Mucosa of rectum (tissue), 2 donors: Measurements from ENCODE around the gene RUNX1.

Source experiments
- H3K27ac ChIP-seq, 2 donors: one replicate each; pipeline ENCODE4 v1.7.0; 2013; ENCODE audit warnings: inconsistent platforms in 2 of 2, low read depth in 2 of 2, low read length in 2 of 2
- H3K27me3 ChIP-seq, 2 donors: one replicate each; pipeline ENCODE4 v1.7.0; 2013; ENCODE audit warnings: low read length in 2 of 2; ENCODE audit not compliant: control insufficient read depth in 2 of 2, insufficient read depth in 2 of 2
- H3K36me3 ChIP-seq, 2 donors: one replicate each; pipeline ENCODE4 v1.7.0; 2013; ENCODE audit warnings: low read length in 2 of 2; ENCODE audit not compliant: control insufficient read depth in 2 of 2, insufficient read depth in 2 of 2
- H3K4me1 ChIP-seq, 2 donors: one replicate each; pipeline ENCODE4 v1.7.0; 2013; ENCODE audit warnings: low read length in 2 of 2, mild to moderate bottlenecking in 1 of 2; ENCODE audit not compliant: control insufficient read depth in 2 of 2, insufficient read depth in 2 of 2
- H3K4me3 ChIP-seq, 2 donors: one replicate each; pipeline ENCODE4 v1.7.0; 2013; ENCODE audit warnings: low read length in 2 of 2
- H3K9ac ChIP-seq, 2 donors: one replicate each; pipeline ENCODE4 v1.7.0; 2013; ENCODE audit warnings: low read length in 2 of 2, low read depth in 1 of 2, mild to moderate bottlenecking in 1 of 2
- H3K9me3 ChIP-seq, 2 donors: one replicate each; pipeline ENCODE4 v1.7.0; 2013; ENCODE audit warnings: low read length in 2 of 2; ENCODE audit not compliant: control insufficient read depth in 2 of 2
- donor health status: healthy.
- donor health status: Normal muscosa, but diverticular disease.

The RUNX1 gene

DNA sequence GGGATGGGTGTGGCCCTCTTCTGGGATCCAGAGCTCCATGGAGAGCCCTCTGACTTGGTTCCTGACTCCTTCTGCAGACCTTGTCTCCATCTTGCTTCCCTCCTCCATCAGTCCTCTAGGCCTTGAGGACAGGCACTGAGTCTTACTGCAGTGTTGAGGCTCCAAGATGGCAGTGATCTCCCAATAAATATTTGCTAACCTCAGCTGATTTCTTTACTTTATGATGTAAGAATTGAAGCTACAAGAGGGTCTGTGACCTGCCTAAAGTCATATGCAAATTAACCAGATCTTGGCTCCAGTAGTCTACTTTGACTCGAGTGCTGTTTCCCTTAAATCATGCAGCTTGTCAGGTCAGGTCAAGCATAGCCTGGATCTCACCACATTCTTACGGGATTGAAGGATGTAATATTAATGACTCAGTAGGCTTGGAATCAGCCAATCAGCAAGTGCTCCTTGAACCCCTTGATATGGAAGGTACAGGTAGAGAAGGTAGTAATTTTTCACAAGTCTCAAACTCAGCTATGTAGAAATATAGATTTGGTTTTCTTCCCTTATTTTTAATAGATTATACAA is 287.3 kb downstream of the RUNX1 start:
- H3K27ac ChIP-seq = no peak overlapping the region
- no peak overlapping the region for H3K9ac ChIP-seq
- no peaks in the 10 kb centered on the region for H3K9me3 ChIP-seq
- no peaks in the 10 kb centered on the region for H3K27me3 ChIP-seq
- H3K36me3 ChIP-seq = no peaks in the 10 kb centered on the region
- no peaks in the 10 kb centered on the region for H3K4me1 ChIP-seq
- no peak overlapping the region for H3K4me3 ChIP-seq

GRCh38 chr21:34754690-34755647 is 294.1 kb downstream of the RUNX1 start:
- Histone ChIP-seq H3K4me1 (no peaks in the 10 kb centered on the region), H3K27me3 (no peaks in the 10 kb centered on the region), H3K4me3 (no peak overlapping the region), H3K27ac (no peak overlapping the region), H3K9me3 (no peaks in the 10 kb centered on the region), H3K9ac (no peak overlapping the region), H3K36me3 (no peaks in the 10 kb centered on the region)

- Histone ChIP-seq H3K9ac (no peak overlapping the region), H3K9me3 (no peaks in the 10 kb centered on the region), H3K4me3 (no peak overlapping the region), H3K27ac (no peak overlapping the region), H3K27me3 (no peaks in the 10 kb centered on the region), H3K36me3 (no peaks in the 10 kb centered on the region), H3K4me1 (peaks cover under 1 to 2% of the 10 kb centered on the region in 2 donors)
These were observed 300.2 kb downstream of the RUNX1 start for GRCh38 chr21:34748862-34749261.

- Histone ChIP-seq H3K4me1 (peaks cover 2 to 5% of the 10 kb centered on the region in 2 donors), H3K9me3 (no peaks in the 10 kb centered on the region), H3K36me3 (no peaks in the 10 kb centered on the region), H3K27ac (no peak overlapping the region), H3K27me3 (no peaks in the 10 kb centered on the region), H3K4me3 (peak overlapping the region in 1 of 2 donors; percentile 49), H3K9ac (no peak overlapping the region)
These were observed 303.4 kb downstream of the RUNX1 start for GRCh38 chr21:34745557-34746255.

GRCh38 chr21:34744801-34745200 is 304.3 kb downstream of the RUNX1 start:
- no peaks in the 10 kb centered on the region for H3K27me3 ChIP-seq
- peaks cover 2 to 5% of the 10 kb centered on the region in 2 donors for H3K4me1 ChIP-seq
- no peak overlapping the region for H3K9ac ChIP-seq
- no peaks in the 10 kb centered on the region for H3K9me3 ChIP-seq
- no peak overlapping the region for H3K27ac ChIP-seq
- no peaks in the 10 kb centered on the region for H3K36me3 ChIP-seq
- H3K4me3 ChIP-seq = no peak overlapping the region

DNA sequence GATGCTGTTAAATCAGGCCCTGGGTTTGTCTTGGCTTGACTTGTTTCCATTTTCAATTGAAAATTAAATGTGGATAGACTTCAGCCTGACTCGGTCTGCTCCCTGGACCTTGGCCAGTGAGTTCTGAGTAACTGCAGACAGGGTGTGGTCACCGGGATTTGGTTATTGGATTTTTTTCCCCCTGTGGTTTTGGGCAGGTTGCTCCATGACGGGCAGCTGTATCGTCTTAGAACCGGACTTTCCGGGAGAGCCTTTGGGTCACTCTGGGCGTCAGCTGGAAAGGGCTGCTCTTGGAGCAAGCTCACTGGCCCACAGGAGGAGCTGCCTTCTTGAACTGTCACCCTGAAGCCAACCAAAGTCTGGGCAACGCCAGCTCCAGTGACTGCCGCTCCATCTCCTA is 305.3 kb downstream of the RUNX1 start:
- H3K9ac ChIP-seq = no peak overlapping the region
- H3K9me3 ChIP-seq = no peaks in the 10 kb centered on the region
- no peak overlapping the region for H3K4me3 ChIP-seq
- H3K4me1 ChIP-seq = peaks cover 2 to 5% of the 10 kb centered on the region in 2 donors
- no peak overlapping the region for H3K27ac ChIP-seq
- no peaks in the 10 kb centered on the region for H3K36me3 ChIP-seq
- no peaks in the 10 kb centered on the region for H3K27me3 ChIP-seq

DNA sequence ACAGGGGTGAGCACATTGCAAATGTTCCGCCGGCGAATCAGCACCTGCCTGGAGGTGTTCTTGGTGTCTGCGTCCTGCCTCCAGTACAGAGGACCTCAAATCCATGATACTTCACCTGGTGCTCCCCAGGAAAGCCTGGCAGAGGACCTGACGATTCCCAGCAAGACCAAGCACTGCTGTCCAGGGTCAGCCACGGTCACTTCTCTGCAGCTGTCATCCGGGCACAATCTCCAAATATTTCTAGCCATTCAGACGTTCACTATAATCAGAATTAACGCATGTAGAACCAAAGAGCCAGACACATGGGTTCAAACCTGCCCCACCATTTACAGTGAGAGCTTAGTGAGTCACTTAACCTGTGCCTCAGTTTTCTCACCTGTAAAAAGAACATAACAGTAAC is 305.8 kb downstream of the RUNX1 start:
- Histone ChIP-seq H3K9me3 (no peaks in the 10 kb centered on the region), H3K36me3 (no peaks in the 10 kb centered on the region), H3K4me3 (no peak overlapping the region), H3K4me1 (peaks cover 2 to 5% of the 10 kb centered on the region in 2 donors), H3K9ac (no peak overlapping the region), H3K27ac (no peak overlapping the region), H3K27me3 (no peaks in the 10 kb centered on the region)

DNA sequence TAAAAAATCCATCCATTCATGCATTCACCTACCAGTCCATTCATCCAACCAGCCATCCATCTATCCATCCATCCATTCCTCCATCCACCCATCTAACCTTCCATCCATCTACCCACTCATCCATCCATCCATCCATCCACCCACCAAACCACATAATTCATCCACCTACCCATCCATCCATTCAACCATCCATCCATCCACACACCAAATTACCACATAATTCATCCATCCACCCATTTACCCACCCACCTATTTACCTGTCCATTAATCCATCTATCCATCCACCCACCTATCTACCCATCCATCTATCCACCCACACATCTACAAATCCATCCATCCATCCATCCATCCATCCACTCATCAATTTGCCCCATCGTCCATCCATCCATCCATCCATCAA is 308.9 kb downstream of the RUNX1 start:
- no peaks in the 10 kb centered on the region for H3K36me3 ChIP-seq
- no peaks in the 10 kb centered on the region for H3K9me3 ChIP-seq
- H3K4me3 ChIP-seq = no peak overlapping the region
- no peak overlapping the region for H3K9ac ChIP-seq
- peaks cover 0 to 5% of the 10 kb centered on the region in 2 donors for H3K4me1 ChIP-seq
- no peak overlapping the region for H3K27ac ChIP-seq
- H3K27me3 ChIP-seq = no peaks in the 10 kb centered on the region
